Measurements from ENCODE around the gene RNF220.

Gene RNF220

GRCh38 chr1:44674113-44675000 is 269.3 kb downstream of the RNF220 start, which contains the start of the genes ARMH1 and TMEM53:
Gene ARMH1 (plus strand): TSS chr1:44674714. CDS start chr1:44689698, 14,984 bp downstream.
Gene TMEM53 (minus strand): TSS chr1:44674481. CDS start chr1:44674391, 90 bp downstream.
- peak; percentile 97 for ATAC-seq
- TF ChIP-seq TOX (CRISPR knock-in tag; IDR thresholded peaks at IDR 0.05; ENCODE audit: borderline replicate concordance): no peak
- no peak for TF ChIP-seq ZFP3 (CRISPR knock-in tag; IDR thresholded peaks at IDR 0.05)
- no peak for TF ChIP-seq TCF4 (CRISPR knock-in tag; IDR thresholded peaks at IDR 0.05; ENCODE audit: borderline replicate concordance)
- no peak for TF ChIP-seq ZNF565 (CRISPR knock-in tag; conservative IDR thresholded peaks at IDR 0.05; ENCODE audit: low read depth)
- no peak for TF ChIP-seq RARB (CRISPR knock-in tag; IDR thresholded peaks at IDR 0.05)
- TF ChIP-seq BACH2 (CRISPR knock-in tag; IDR thresholded peaks at IDR 0.05; ENCODE audit: borderline replicate concordance): no peak
- TF ChIP-seq CSDC2 (CRISPR knock-in tag; IDR thresholded peaks at IDR 0.05): no peak
- TF ChIP-seq CSRNP3 (CRISPR knock-in tag; IDR thresholded peaks at IDR 0.05): no peak
- no peak for TF ChIP-seq ZFP30 (CRISPR knock-in tag; IDR thresholded peaks at IDR 0.05)
- no peak for TF ChIP-seq SNAI2 (CRISPR knock-in tag; IDR thresholded peaks at IDR 0.05)
- no peak for TF ChIP-seq PATZ1 (CRISPR knock-in tag; IDR thresholded peaks at IDR 0.05; ENCODE audit: borderline replicate concordance)
- TF ChIP-seq ZNF8 (CRISPR knock-in tag; IDR thresholded peaks at IDR 0.05): no peak
- TF ChIP-seq OSR1 (CRISPR knock-in tag; IDR thresholded peaks at IDR 0.05): no peak
- no peak for TF ChIP-seq ARNTL (CRISPR knock-in tag; IDR thresholded peaks at IDR 0.05; ENCODE audit: borderline replicate concordance, low read depth)
- TF ChIP-seq TSHZ2 (CRISPR knock-in tag; IDR thresholded peaks at IDR 0.05): no peak
- no peak for TF ChIP-seq ZNF70 (CRISPR knock-in tag; IDR thresholded peaks at IDR 0.05)
- TF ChIP-seq CREB5 (CRISPR knock-in tag; IDR thresholded peaks at IDR 0.05; ENCODE audit: low read depth): no peak
- TF ChIP-seq GLIS3 (CRISPR knock-in tag; IDR thresholded peaks at IDR 0.05): no peak

- TF ChIP-seq ESRRG (CRISPR knock-in tag; IDR thresholded peaks at IDR 0.05) (no peak), GLIS3 (CRISPR knock-in tag; IDR thresholded peaks at IDR 0.05) (no peak), CREB5 (CRISPR knock-in tag; IDR thresholded peaks at IDR 0.05; ENCODE audit: low read depth) (no peak), PATZ1 (CRISPR knock-in tag; IDR thresholded peaks at IDR 0.05; ENCODE audit: borderline replicate concordance) (no peak), RARB (CRISPR knock-in tag; IDR thresholded peaks at IDR 0.05) (no peak), ZNF70 (CRISPR knock-in tag; IDR thresholded peaks at IDR 0.05) (no peak), TCF4 (CRISPR knock-in tag; IDR thresholded peaks at IDR 0.05; ENCODE audit: borderline replicate concordance) (no peak), TSHZ2 (CRISPR knock-in tag; IDR thresholded peaks at IDR 0.05) (no peak), ZC3H10 (CRISPR knock-in tag; IDR thresholded peaks at IDR 0.05) (no peak)
Measured at GRCh38 chr1:44675186-44675585, 270.1 kb downstream of the RNF220 start.

More at GRCh38 chr1:44675186-44675585, 270.1 kb downstream of the RNF220 start:
- no peak for ATAC-seq

All from SK-N-SH treated with all-trans-retinoic acid at 6 μM for 48 hours (cell line).